ENCODE measurements around the gene OR3A2. TPM values are rescaled to one million over a fixed set of nuclear protein-coding genes. Genes with fewer than 3 reads are reported as not detected.

The OR3A2 gene
- total and polyA plus RNA-seq, 2 of the 13 experiments (the other 11 are each of a cell fraction or from before 2014, with no cell fraction given) = not detected

GRCh38 chr17:3318336-3318735 lies 67.8 kb downstream of the OR3A2 start:
- H3K4me1 ChIP-seq (ENCODE audit: insufficient read depth, low read length) = no peaks in the 10 kb centered on the region
- no peak overlapping the region for H3K4me2 ChIP-seq (ENCODE audit: low read depth, low read length)
- FAIRE-seq (no peak), ATAC-seq (no peak), DNase-seq (ENCODE audit: low spot score) (no peak)
- H3K9ac ChIP-seq (ENCODE audit: insufficient read depth, low read depth, low read length) = no peak overlapping the region
- no peaks in the 10 kb centered on the region for H3K36me3 ChIP-seq (replicated peaks in 1 of 2; ENCODE audit: control insufficient read depth in 1 of 2, insufficient read depth in 2 of 2, low read length in 2 of 2)
- H3K27me3 ChIP-seq (ENCODE audit: control insufficient read depth in 1 of 2, insufficient read depth in 2 of 2, low read length in 2 of 2) = peaks cover 0 to 2% of the 10 kb centered on the region in 2 experiments; a peak in 2 of 5 replicates
- intact Hi-C loops (cut with micrococcal nuclease; ENCODE audit: unreplicated experiment) (no loop called here), in situ Hi-C loops (cut with HindIII; ENCODE audit: extremely low pct_ligation_motif_present, low pct_unique_long_range_greater_than_20kb) (no loop called here)
- no peaks in the 10 kb centered on the region for H3K9me3 ChIP-seq (ENCODE audit: low read length)
- CTCF ChIA-PET (ENCODE audit: low intra/inter-chr PET ratio, low total read pairs) = no interaction called here
- H3K79me2 ChIP-seq (ENCODE audit: insufficient read depth, low read length) = no peaks in the 10 kb centered on the region
- POLR2A ChIA-PET = no interaction called here
- no peaks in the 10 kb centered on the region for H4K20me1 ChIP-seq (ENCODE audit: insufficient read depth, low read length)
- WGBS (ENCODE audit: low lambda C conversion rate) = 37% methylated on average over 5 of the region's 5 CpGs
- no peak overlapping the region for H2AFZ ChIP-seq (ENCODE audit: low read length)
- no TSS peak for BruUV-seq (replicated peaks)
- no peak overlapping the region for H3K4me3 ChIP-seq (replicated peaks in 1 of 3; ENCODE audit: insufficient read depth in 1 of 3, low read depth in 2 of 3, low read length in 3 of 3)
- no peak overlapping the region for H3K27ac ChIP-seq (ENCODE audit: extremely low read length, insufficient read depth, low read length)
- TF ChIP-seq RELA (CRISPR knock-in tag; IDR thresholded peaks at IDR 0.05) (no peak), GATAD1 (CRISPR knock-in tag; IDR thresholded peaks at IDR 0.05) (no peak), ZNF549 (CRISPR knock-in tag; IDR thresholded peaks at IDR 0.05) (no peak), ZSCAN30 (CRISPR knock-in tag; IDR thresholded peaks at IDR 0.05) (no peak), MAX (IDR thresholded peaks at IDR 0.05) (no peak), MNT (IDR thresholded peaks at IDR 0.05) (no peak), CC2D1A (CRISPR knock-in tag; IDR thresholded peaks at IDR 0.05) (no peak)
- TF ChIP-seq, protein P1, sequence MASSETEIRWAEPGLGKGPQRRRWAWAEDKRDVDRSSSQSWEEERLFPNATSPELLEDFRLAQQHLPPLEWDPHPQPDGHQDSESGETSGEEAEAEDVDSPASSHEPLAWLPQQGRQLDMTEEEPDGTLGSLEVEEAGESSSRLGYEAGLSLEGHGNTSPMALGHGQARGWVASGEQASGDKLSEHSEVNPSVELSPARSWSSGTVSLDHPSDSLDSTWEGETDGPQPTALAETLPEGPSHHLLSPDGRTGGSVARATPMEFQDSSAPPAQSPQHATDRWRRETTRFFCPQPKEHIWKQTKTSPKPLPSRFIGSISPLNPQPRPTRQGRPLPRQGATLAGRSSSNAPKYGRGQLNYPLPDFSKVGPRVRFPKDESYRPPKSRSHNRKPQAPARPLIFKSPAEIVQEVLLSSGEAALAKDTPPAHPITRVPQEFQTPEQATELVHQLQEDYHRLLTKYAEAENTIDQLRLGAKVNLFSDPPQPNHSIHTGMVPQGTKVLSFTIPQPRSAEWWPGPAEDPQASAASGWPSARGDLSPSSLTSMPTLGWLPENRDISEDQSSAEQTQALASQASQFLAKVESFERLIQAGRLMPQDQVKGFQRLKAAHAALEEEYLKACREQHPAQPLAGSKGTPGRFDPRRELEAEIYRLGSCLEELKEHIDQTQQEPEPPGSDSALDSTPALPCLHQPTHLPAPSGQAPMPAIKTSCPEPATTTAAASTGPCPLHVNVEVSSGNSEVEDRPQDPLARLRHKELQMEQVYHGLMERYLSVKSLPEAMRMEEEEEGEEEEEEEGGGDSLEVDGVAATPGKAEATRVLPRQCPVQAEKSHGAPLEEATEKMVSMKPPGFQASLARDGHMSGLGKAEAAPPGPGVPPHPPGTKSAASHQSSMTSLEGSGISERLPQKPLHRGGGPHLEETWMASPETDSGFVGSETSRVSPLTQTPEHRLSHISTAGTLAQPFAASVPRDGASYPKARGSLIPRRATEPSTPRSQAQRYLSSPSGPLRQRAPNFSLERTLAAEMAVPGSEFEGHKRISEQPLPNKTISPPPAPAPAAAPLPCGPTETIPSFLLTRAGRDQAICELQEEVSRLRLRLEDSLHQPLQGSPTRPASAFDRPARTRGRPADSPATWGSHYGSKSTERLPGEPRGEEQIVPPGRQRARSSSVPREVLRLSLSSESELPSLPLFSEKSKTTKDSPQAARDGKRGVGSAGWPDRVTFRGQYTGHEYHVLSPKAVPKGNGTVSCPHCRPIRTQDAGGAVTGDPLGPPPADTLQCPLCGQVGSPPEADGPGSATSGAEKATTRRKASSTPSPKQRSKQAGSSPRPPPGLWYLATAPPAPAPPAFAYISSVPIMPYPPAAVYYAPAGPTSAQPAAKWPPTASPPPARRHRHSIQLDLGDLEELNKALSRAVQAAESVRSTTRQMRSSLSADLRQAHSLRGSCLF (CRISPR knock-in tag; IDR thresholded peaks at IDR 0.05; ENCODE audit: borderline replicate concordance) = no peak
- TF ChIP-seq, protein P2, sequence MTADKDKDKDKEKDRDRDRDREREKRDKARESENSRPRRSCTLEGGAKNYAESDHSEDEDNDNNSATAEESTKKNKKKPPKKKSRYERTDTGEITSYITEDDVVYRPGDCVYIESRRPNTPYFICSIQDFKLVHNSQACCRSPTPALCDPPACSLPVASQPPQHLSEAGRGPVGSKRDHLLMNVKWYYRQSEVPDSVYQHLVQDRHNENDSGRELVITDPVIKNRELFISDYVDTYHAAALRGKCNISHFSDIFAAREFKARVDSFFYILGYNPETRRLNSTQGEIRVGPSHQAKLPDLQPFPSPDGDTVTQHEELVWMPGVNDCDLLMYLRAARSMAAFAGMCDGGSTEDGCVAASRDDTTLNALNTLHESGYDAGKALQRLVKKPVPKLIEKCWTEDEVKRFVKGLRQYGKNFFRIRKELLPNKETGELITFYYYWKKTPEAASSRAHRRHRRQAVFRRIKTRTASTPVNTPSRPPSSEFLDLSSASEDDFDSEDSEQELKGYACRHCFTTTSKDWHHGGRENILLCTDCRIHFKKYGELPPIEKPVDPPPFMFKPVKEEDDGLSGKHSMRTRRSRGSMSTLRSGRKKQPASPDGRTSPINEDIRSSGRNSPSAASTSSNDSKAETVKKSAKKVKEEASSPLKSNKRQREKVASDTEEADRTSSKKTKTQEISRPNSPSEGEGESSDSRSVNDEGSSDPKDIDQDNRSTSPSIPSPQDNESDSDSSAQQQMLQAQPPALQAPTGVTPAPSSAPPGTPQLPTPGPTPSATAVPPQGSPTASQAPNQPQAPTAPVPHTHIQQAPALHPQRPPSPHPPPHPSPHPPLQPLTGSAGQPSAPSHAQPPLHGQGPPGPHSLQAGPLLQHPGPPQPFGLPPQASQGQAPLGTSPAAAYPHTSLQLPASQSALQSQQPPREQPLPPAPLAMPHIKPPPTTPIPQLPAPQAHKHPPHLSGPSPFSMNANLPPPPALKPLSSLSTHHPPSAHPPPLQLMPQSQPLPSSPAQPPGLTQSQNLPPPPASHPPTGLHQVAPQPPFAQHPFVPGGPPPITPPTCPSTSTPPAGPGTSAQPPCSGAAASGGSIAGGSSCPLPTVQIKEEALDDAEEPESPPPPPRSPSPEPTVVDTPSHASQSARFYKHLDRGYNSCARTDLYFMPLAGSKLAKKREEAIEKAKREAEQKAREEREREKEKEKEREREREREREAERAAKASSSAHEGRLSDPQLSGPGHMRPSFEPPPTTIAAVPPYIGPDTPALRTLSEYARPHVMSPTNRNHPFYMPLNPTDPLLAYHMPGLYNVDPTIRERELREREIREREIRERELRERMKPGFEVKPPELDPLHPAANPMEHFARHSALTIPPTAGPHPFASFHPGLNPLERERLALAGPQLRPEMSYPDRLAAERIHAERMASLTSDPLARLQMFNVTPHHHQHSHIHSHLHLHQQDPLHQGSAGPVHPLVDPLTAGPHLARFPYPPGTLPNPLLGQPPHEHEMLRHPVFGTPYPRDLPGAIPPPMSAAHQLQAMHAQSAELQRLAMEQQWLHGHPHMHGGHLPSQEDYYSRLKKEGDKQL (CRISPR knock-in tag; IDR thresholded peaks at IDR 0.05; ENCODE audit: low read depth) = no peak
